ENCODE data around the gene RTRAF. TPM values are rescaled to one million over a fixed set of nuclear protein-coding genes. Genes with fewer than 3 reads are reported as not detected.

Gene RTRAF
- total and polyA plus RNA-seq, 2 experiments from 2014 or later = 150 to 729 TPM

DNA sequence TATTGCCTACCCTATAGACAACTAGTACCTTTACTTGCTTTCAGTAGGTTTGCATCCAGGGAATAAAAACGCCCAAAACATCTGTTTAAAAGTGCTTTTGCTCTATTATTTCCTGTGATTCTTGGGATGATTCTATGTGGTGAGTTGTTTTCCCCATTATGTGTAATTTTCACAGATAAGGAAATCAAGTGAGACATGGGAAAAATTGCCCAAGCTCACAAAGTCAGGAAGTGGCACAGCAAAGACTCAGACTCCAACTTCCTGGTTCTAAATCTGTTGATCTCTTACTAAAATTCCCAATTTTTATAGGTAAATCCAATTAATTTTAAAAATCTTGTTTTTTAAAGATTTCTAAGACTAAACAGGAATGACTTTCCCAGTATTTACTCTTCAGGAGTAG, 40.5 kb downstream of the RTRAF start (continued):
- TF ChIP-seq, protein P1, sequence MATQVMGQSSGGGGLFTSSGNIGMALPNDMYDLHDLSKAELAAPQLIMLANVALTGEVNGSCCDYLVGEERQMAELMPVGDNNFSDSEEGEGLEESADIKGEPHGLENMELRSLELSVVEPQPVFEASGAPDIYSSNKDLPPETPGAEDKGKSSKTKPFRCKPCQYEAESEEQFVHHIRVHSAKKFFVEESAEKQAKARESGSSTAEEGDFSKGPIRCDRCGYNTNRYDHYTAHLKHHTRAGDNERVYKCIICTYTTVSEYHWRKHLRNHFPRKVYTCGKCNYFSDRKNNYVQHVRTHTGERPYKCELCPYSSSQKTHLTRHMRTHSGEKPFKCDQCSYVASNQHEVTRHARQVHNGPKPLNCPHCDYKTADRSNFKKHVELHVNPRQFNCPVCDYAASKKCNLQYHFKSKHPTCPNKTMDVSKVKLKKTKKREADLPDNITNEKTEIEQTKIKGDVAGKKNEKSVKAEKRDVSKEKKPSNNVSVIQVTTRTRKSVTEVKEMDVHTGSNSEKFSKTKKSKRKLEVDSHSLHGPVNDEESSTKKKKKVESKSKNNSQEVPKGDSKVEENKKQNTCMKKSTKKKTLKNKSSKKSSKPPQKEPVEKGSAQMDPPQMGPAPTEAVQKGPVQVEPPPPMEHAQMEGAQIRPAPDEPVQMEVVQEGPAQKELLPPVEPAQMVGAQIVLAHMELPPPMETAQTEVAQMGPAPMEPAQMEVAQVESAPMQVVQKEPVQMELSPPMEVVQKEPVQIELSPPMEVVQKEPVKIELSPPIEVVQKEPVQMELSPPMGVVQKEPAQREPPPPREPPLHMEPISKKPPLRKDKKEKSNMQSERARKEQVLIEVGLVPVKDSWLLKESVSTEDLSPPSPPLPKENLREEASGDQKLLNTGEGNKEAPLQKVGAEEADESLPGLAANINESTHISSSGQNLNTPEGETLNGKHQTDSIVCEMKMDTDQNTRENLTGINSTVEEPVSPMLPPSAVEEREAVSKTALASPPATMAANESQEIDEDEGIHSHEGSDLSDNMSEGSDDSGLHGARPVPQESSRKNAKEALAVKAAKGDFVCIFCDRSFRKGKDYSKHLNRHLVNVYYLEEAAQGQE (IDR thresholded peaks at IDR 0.05; ENCODE audit: unreplicated experiment) = no peak
- TF ChIP-seq, protein P2, sequence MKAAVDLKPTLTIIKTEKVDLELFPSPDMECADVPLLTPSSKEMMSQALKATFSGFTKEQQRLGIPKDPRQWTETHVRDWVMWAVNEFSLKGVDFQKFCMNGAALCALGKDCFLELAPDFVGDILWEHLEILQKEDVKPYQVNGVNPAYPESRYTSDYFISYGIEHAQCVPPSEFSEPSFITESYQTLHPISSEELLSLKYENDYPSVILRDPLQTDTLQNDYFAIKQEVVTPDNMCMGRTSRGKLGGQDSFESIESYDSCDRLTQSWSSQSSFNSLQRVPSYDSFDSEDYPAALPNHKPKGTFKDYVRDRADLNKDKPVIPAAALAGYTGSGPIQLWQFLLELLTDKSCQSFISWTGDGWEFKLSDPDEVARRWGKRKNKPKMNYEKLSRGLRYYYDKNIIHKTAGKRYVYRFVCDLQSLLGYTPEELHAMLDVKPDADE (IDR thresholded peaks at IDR 0.05) = no peak

DNA sequence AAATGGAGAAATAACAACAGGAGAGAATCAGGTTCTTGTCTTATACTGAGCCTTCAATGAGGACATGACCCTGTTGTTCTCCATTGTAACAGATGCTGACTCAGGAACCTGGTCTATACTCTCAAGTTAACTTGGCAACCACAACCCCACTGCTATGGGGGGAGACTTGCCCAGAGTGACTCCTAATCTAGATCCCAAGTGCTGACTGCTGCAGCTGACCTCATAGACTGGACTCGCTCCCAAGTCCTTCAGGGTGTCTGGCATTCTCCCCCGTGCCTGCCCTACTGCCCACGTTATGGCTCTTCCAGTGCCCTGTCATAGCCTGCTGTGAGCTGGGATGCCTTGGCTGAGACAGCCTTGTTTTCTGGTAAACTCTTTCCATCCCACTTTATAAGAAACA, 42.4 kb downstream of the RTRAF start:
- Histone ChIP-seq H3F3A (replicated peaks; ENCODE audit: low read depth) (no peaks in the 10 kb centered on the region), H3K79me2 (replicated peaks; ENCODE audit: insufficient read depth) (no peaks in the 10 kb centered on the region), H3K27me3 (ENCODE audit: insufficient read depth) (no peaks in the 10 kb centered on the region), H4K20me1 (replicated peaks; ENCODE audit: insufficient read depth) (no peaks in the 10 kb centered on the region), H3K4me1 (ENCODE audit: insufficient read depth) (0 out of 2 replicates have a peak, but pooled peaks cover 2% of the 10 kb centered on the region), H3K36me3 (ENCODE audit: insufficient read depth) (no peaks in the 10 kb centered on the region), H3K4me3 (no peak overlapping the region), H3K27ac (ENCODE audit: low read depth) (no peak overlapping the region), H3K9me2 (ENCODE audit: insufficient read depth) (no peaks in the 10 kb centered on the region; the same call in 1 of the 2 replicates), H2AFZ (no peak overlapping the region), H3K4me2 (no peak overlapping the region)
- peaks cover 6% of the 10 kb centered on the region for H3K27me3 Mint-ChIP-seq (ENCODE audit: insufficient read depth, low read depth, poor library complexity)
- TF ChIP-seq STAT1 (IDR thresholded peaks at IDR 0.05; ENCODE audit: unreplicated experiment) = no peak
- no peak for TF ChIP-seq JUNB (IDR thresholded peaks at IDR 0.05; ENCODE audit: unreplicated experiment)
- TF ChIP-seq, protein P2 (IDR thresholded peaks at IDR 0.05) = no peak
- no peak for TF ChIP-seq EZH2phosphoT487 (IDR thresholded peaks at IDR 0.05; ENCODE audit: unreplicated experiment)
- TF ChIP-seq ZNF331 (CRISPR knock-in tag; IDR thresholded peaks at IDR 0.05; ENCODE audit: low read depth) = no peak
- no peak for TF ChIP-seq NANOG (IDR thresholded peaks at IDR 0.05; ENCODE audit: borderline replicate concordance)
- TF ChIP-seq POLR2AphosphoS5 (IDR thresholded peaks at IDR 0.05; ENCODE audit: low read depth) = no peak
- DNase-seq (ENCODE audit: low spot score) (no peak), ATAC-seq (no peak)
- H3K36me3 Mint-ChIP-seq (ENCODE audit: low read depth) = no peaks in the 10 kb centered on the region; the same call in 2 of the 3 replicates
- no peaks in the 10 kb centered on the region for H3K9me3 Mint-ChIP-seq
- peaks cover 5% of the 10 kb centered on the region for H3K4me1 Mint-ChIP-seq
- H3K27ac Mint-ChIP-seq = no peak overlapping the region
- no peak overlapping the region for H3K4me3 Mint-ChIP-seq
